B cell (primary cell): Measurements from ENCODE around the gene IL17RE. TPM values are rescaled to one million over a fixed set of nuclear protein-coding genes. Genes with fewer than 3 reads are reported as not detected.
"Not testable (repeated sequence)": the region's sequence is repeated elsewhere in the genome, so short reads cannot be mapped to it uniquely, and the experiment has no call there.

ENCODE experiments used
- ATAC-seq: fragments of 200-7000 bp; cut with Tn5 transposase; one replicate; pipeline ENCODE4 v1.10.0; 2021; ENCODE audit warnings: low read depth, mild to moderate bottlenecking, moderate number of reproducible peaks, moderate library complexity
- CTCF ChIA-PET: fragments of 350-600 bp; sonication (Branson Sonifier 250); formaldehyde crosslinking; loops from one replicate; lab custom pipeline; 2021; ENCODE audit warnings: antibody characterized with exemption, inconsistent platforms; lab: Charles Lee
- POLR2A ChIA-PET: fragments of 350-600 bp; sonication (Branson Sonifier 250); formaldehyde crosslinking; loops from one replicate; lab custom pipeline; 2021; ENCODE audit warnings: antibody characterized with exemption; lab: Charles Lee
- DNase-seq: peaks from one replicate; pipeline ENCODE4 v3.0.0; 2013
- H2AFZ ChIP-seq: 2 replicates; pipeline ENCODE4 v1.6.1; 2012; ENCODE audit warnings: mild to moderate bottlenecking, low read depth, low read length; ENCODE audit not compliant: insufficient read depth, poor library complexity, severe bottlenecking
- H3K27ac ChIP-seq, 2 donors: 1 replicate in 1 of 2; 2 replicates in 1 of 2; pipeline ENCODE4 v1.5.1; 2012 to 2013; ENCODE audit warnings: low read length in 2 of 2, mild to moderate bottlenecking in 2 of 2, moderate library complexity in 1 of 2
- H3K27me3 ChIP-seq, 4 experiments: fragments of 200-600 bp in 1 of 4; sonication (generic) in 1 of 4; replicated peaks in 1 of 4; 1 replicate in 2 of 4; 2 replicates in 2 of 4; pipeline versions ENCODE4 v1.6.1 to v1.7.0; 2013 to 2016; ENCODE audit warnings: low read length in 3 of 4, mild to moderate bottlenecking in 2 of 4, mixed read lengths in 1 of 4, moderate library complexity in 1 of 4; ENCODE audit not compliant: insufficient read depth in 4 of 4, control insufficient read depth in 3 of 4; ENCODE audit errors: control extremely low read depth in 1 of 4
- H3K36me3 ChIP-seq, 2 experiments: replicated peaks in 1 of 2; 1 replicate in 1 of 2; 2 replicates in 1 of 2; pipeline versions ENCODE4 v1.6.1 to v1.7.1; 2013; ENCODE audit warnings: low read length in 1 of 2; ENCODE audit not compliant: insufficient read depth in 2 of 2, control insufficient read depth in 1 of 2; ENCODE audit errors: control extremely low read depth in 1 of 2, extremely low read depth in 1 of 2
- H3K4me1 ChIP-seq, 2 donors: fragments of 200-600 bp in 1 of 2; sonication (generic) in 1 of 2; 1 replicate in 1 of 2; 2 replicates in 1 of 2; pipeline versions ENCODE4 v1.5.1 to v1.6.1; 2013 to 2017; ENCODE audit warnings: low read length in 2 of 2; ENCODE audit not compliant: control insufficient read depth in 2 of 2, insufficient read depth in 2 of 2
- H3K4me2 ChIP-seq: replicated peaks from 2 replicates; pipeline ENCODE3; 2012; ENCODE audit warnings: mild to moderate bottlenecking, low read depth, low read length; ENCODE audit not compliant: poor library complexity, severe bottlenecking
- H3K4me3 ChIP-seq, 5 experiments: fragments of 200-600 bp in 1 of 5; sonication (generic) in 1 of 5; 1 replicate in 3 of 5; 2 replicates in 2 of 5; pipeline versions ENCODE4 v1.5.1 to v1.7.0; 2011 to 2016; ENCODE audit warnings: low read length in 4 of 5, mild to moderate bottlenecking in 4 of 5, low read depth in 2 of 5, control low read depth in 1 of 5, moderate library complexity in 1 of 5; ENCODE audit not compliant: insufficient read depth in 1 of 5; ENCODE audit errors: control extremely low read depth in 1 of 5, extremely low read depth in 1 of 5
- H3K79me2 ChIP-seq: fragments of 200-600 bp; sonication (generic); one replicate; pipeline ENCODE4 v1.6.0; 2016; ENCODE audit warnings: low read length; ENCODE audit not compliant: control insufficient read depth, insufficient read depth
- H3K9ac ChIP-seq: fragments of 200-600 bp; sonication (generic); 2 replicates; pipeline ENCODE4 v1.6.1; 2017; ENCODE audit warnings: mild to moderate bottlenecking, low read length, moderate library complexity
- H3K9me3 ChIP-seq, 3 donors: one replicate each; pipeline versions ENCODE4 v1.6.1 to v1.7.1; 2013; ENCODE audit warnings: low read length in 2 of 3; ENCODE audit not compliant: control insufficient read depth in 2 of 3, insufficient read depth in 1 of 3; ENCODE audit errors: control extremely low read depth in 1 of 3
- H4K20me1 ChIP-seq: 2 replicates; pipeline ENCODE4 v1.6.0; 2012; ENCODE audit warnings: mild to moderate bottlenecking, low read length; ENCODE audit not compliant: insufficient read depth, control insufficient read depth, poor library complexity, severe bottlenecking
- H3K27ac Mint-ChIP-seq: one replicate; pipeline ENCODE4 v1.8.0; 2021; ENCODE audit warnings: mixed read lengths
- H3K27me3 Mint-ChIP-seq: one replicate; pipeline ENCODE4 v1.8.0; 2021; ENCODE audit warnings: mixed read lengths
- H3K4me1 Mint-ChIP-seq: one replicate; pipeline ENCODE4 v1.8.0; 2021; ENCODE audit warnings: mixed read lengths
- H3K4me3 Mint-ChIP-seq: one replicate; pipeline ENCODE4 v1.8.0; 2021; ENCODE audit warnings: mixed read lengths
- H3K9me3 Mint-ChIP-seq: one replicate; pipeline ENCODE4 v1.8.0; 2022; ENCODE audit warnings: mixed read lengths; ENCODE audit not compliant: insufficient read depth
- CTCF ChIP-seq: fragments of 200-600 bp; IDR thresholded peaks from one replicate; pipeline ENCODE4 v1.8.0; 2022; ENCODE audit warnings: antibody characterized with exemption, mild to moderate bottlenecking
- EZH2 ChIP-seq: IDR thresholded peaks from 2 replicates; pipeline ENCODE4 v1.6.1; 2012; ENCODE audit warnings: borderline replicate concordance, low read depth, mild to moderate bottlenecking, moderate library complexity, low read length; ENCODE audit not compliant: insufficient read depth, poor library complexity, severe bottlenecking
- WGBS: methylation state at CpG from one replicate; pipeline ENCODE4 v1.1.5; 2013; ENCODE audit warnings: missing lambda C conversion rate; ENCODE audit not compliant: insufficient coverage; 5-methylcytosine and 5-hydroxymethylcytosine counted together
- intact Hi-C: fragments of 100-400 bp; cut with micrococcal nuclease; formaldehyde crosslinking; loops from one replicate; pipeline ENCODE4 v1.10.0; 2022
- polyA plus RNA-seq: library from polyadenylated mRNA; depleted of rRNA; stranded (reverse); fragments of >200 nt; gene quantifications from 2 replicates; pipeline ENCODE4 v1.2.3, GENCODE V29; 2012
- total RNA-seq, 2 donors: library from RNA; stranded (reverse); fragments of 120-200 nt in 1 of 2; gene quantifications; 1 replicate in 1 of 2; 2 replicates in 1 of 2; pipeline versions ENCODE4 v1.2.3 to v1.2.4, GENCODE V29; 2013 to 2022

The IL17RE gene
- total and polyA plus RNA-seq, 2 donors (not counting 1 experiment from before 2014, with no cell fraction given): 0.37 TPM; not detected in 1

- no peaks in the 10 kb centered on the region for H3K36me3 ChIP-seq
- no peaks in the 10 kb centered on the region for H3K9me3 ChIP-seq
- ChIA-PET POLR2A (no interaction called here), CTCF (no interaction called here)
- H4K20me1 ChIP-seq: no peaks in the 10 kb centered on the region
- DNase-seq: no peak
- WGBS: 92% methylated on average over 3 of the region's 5 CpGs
- Mint-ChIP-seq H3K4me1 (no peaks in the 10 kb centered on the region), H3K9me3 (no peaks in the 10 kb centered on the region), H3K27ac (no peak overlapping the region), H3K27me3 (no peaks in the 10 kb centered on the region), H3K4me3 (no peak overlapping the region)
- H3K4me2 ChIP-seq: no peak overlapping the region
- no peaks in the 10 kb centered on the region for H3K27me3 ChIP-seq
- intact Hi-C loops: no loop called here
- no peak overlapping the region for H3K27ac ChIP-seq
- no peak overlapping the region for H3K4me3 ChIP-seq
- no peaks in the 10 kb centered on the region for H3K4me1 ChIP-seq
- no peak for ATAC-seq
- no peak for TF ChIP-seq CTCF
- no peak for TF ChIP-seq EZH2
- H3K9ac ChIP-seq: no peak overlapping the region
- H2AFZ ChIP-seq: no peak overlapping the region
- no peaks in the 10 kb centered on the region for H3K79me2 ChIP-seq
These were observed 32.7 kb upstream of the IL17RE start for GRCh38 chr3:9869955-9870354.

- peaks cover 6% of the 10 kb centered on the region for H3K27me3 Mint-ChIP-seq
- Histone ChIP-seq H3K79me2 (no peaks in the 10 kb centered on the region), H2AFZ (no peak overlapping the region), H3K4me3 (no peak overlapping the region), H3K4me1 (no peaks in the 10 kb centered on the region), H4K20me1 (no peaks in the 10 kb centered on the region), H3K4me2 (no peak overlapping the region), H3K27me3 (no peaks in the 10 kb centered on the region), H3K27ac (no peak overlapping the region), H3K9ac (no peak overlapping the region), H3K36me3 (no peaks in the 10 kb centered on the region), H3K9me3 (no peaks in the 10 kb centered on the region)
- WGBS: no CpG with 5 or more reads among the region's 1 CpG
- H3K4me1 Mint-ChIP-seq: no peaks in the 10 kb centered on the region
- H3K9me3 Mint-ChIP-seq: no peaks in the 10 kb centered on the region
- DNase-seq (no peak), ATAC-seq (no peak)
- ChIA-PET CTCF (no interaction called here), POLR2A (interaction anchor here (0.7 kb wide), 1 partner anchor 31 kb away, joined by 4 read pairs; no protein-coding TSS in a partner anchor)
- TF ChIP-seq CTCF (no peak), EZH2 (no peak)
- intact Hi-C loops: no loop called here
- H3K27ac Mint-ChIP-seq: no peak overlapping the region
- H3K4me3 Mint-ChIP-seq: no peak overlapping the region
These were observed 31.7 kb upstream of the IL17RE start for GRCh38 chr3:9870978-9871377.

DNA sequence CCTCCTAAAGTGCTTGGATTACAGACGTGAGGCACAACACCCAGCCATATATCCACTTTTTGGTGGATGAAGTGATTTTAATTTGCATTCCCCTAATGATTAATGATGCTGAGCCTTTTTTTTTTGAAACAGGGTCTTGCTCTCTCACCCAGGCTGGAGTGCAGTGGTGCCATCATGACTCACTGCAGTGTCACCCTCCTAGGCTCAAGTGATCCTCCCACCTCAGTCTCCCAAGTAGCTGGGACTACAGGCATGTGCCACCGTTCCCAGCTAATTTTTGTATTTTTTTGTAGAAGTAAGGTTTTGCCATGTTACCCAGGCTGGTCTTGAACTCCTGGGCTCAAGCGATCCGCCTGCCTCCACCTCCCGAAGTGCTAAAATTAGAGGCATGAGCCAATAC, 30.6 kb upstream of the IL17RE start:
- ATAC-seq, POLR2A ChIA-PET, H3K9me3 ChIP-seq, H3K4me3 ChIP-seq, H3K27ac ChIP-seq, H3K4me3 Mint-ChIP-seq, CTCF ChIA-PET, H3K9ac ChIP-seq, H4K20me1 ChIP-seq, H3K9me3 Mint-ChIP-seq, H3K4me1 Mint-ChIP-seq, H3K4me2 ChIP-seq, intact Hi-C loops, H3K4me1 ChIP-seq, H3K27me3 ChIP-seq, H3K79me2 ChIP-seq, H3K27ac Mint-ChIP-seq, H3K27me3 Mint-ChIP-seq, H3K36me3 ChIP-seq, DNase-seq, H2AFZ ChIP-seq: not testable (repeated sequence)
- WGBS: no CpG with 5 or more reads among the region's 5 CpGs
